HCT116 (cell line): ENCODE results near the gene SDR42E2.

Experiments used
- CBX3 ChIP-seq: IDR thresholded peaks from 2 replicates; pipeline ENCODE4 v1.6.1; 2012; ENCODE audit warnings: low read depth
- CTCF ChIP-seq, 3 experiments: fragments of 200-600 bp in 1 of 3; sonication (generic) in 1 of 3; IDR thresholded peaks in 2 of 3; conservative IDR thresholded peaks in 1 of 3; 2 replicates each; pipeline ENCODE4 v1.5.1; 2012 to 2017; ENCODE audit warnings: low read depth in 2 of 3, low read length in 2 of 3, antibody characterized with exemption in 1 of 3, borderline replicate concordance in 1 of 3, control low read depth in 1 of 3, mild to moderate bottlenecking in 1 of 3, mixed read lengths in 1 of 3, mixed run types in 1 of 3, moderate library complexity in 1 of 3; ENCODE audit not compliant: insufficient read depth in 1 of 3
- EZH2 ChIP-seq: fragments of 200-600 bp; sonication (generic); IDR thresholded peaks from 2 replicates; pipeline ENCODE4 v1.6.1; 2017; ENCODE audit warnings: antibody characterized with exemption, mixed run types
- JUND ChIP-seq: IDR thresholded peaks from 2 replicates; pipeline ENCODE4 v1.6.1; 2012
- POLR2A ChIP-seq: IDR thresholded peaks from 2 replicates; pipeline ENCODE4 v1.7.0; 2011; ENCODE audit warnings: borderline replicate concordance; ENCODE audit not compliant: insufficient read depth, insufficient read length; ENCODE audit errors: extremely low read depth
- POLR2AphosphoS5 ChIP-seq: IDR thresholded peaks from 2 replicates; pipeline ENCODE4 v1.6.1; 2011; ENCODE audit warnings: mild to moderate bottlenecking, low read depth, low read length, moderate library complexity
- RAD21 ChIP-seq: IDR thresholded peaks from 2 replicates; pipeline ENCODE4 v1.6.1; 2012; ENCODE audit warnings: low read depth, mild to moderate bottlenecking
- REST ChIP-seq: IDR thresholded peaks from 2 replicates; pipeline ENCODE4 v1.6.1; 2012; ENCODE audit warnings: low read depth
- SIN3A ChIP-seq: IDR thresholded peaks from 2 replicates; pipeline ENCODE4 v1.6.1; 2012; ENCODE audit warnings: low read depth
- SP1 ChIP-seq: IDR thresholded peaks from 2 replicates; pipeline ENCODE4 v1.6.1; 2012; ENCODE audit warnings: low read depth
- TCF7L2 ChIP-seq: IDR thresholded peaks from 2 replicates; pipeline ENCODE4 v1.7.0; 2011; ENCODE audit warnings: borderline replicate concordance, inconsistent platforms; ENCODE audit not compliant: insufficient read depth, insufficient read length; ENCODE audit errors: extremely low read depth
- ZNF274 ChIP-seq: fragments of 200-500 bp; sonication (Bioruptor generic); IDR thresholded peaks from 2 replicates; pipeline ENCODE4 v1.6.1; 2014; ENCODE audit warnings: mild to moderate bottlenecking, low read depth, low read length, inconsistent platforms
- TF ChIP-seq, protein P1 (sequence below): IDR thresholded peaks from 2 replicates; pipeline ENCODE4 v1.6.1; 2011; ENCODE audit warnings: mild to moderate bottlenecking, low read length, moderate library complexity; ENCODE audit not compliant: insufficient replicate concordance; ENCODE audit errors: extremely low read depth
- TF ChIP-seq, protein P2 (sequence below): IDR thresholded peaks from 2 replicates; pipeline ENCODE4 v1.6.1; 2012

DNA sequence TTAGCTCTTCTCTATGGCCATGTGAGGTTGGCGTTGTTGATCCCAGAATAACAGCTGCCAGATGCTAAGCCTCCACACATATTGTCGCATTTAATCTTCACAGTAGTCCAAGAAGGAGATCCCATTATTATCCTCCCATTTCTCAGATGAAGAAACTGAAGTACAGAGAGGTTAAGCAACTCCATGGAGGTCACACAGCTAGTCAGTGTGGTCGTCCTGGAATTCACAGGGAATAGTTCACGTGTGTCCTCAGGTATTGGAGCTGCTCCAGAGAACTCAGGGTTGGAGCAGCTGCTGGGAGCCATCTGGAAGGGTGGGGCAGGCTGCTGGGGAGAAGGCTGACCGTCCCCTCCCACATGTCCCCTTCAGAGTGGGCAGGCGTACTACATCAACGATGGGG, 19.5 kb downstream of the SDR42E2 start:
- TF ChIP-seq POLR2A, result no peak
- TF ChIP-seq CTCF (IDR thresholded peaks at IDR 0.05 in 2 of 3, conservative IDR thresholded peaks at IDR 0.05 in 1 of 3; ENCODE audit: borderline replicate concordance in 1 of 3, insufficient read depth in 1 of 3, low read depth in 2 of 3, low read length in 2 of 3), result no peak
- no peak for TF ChIP-seq EZH2
- no peak for TF ChIP-seq CBX3
- no peak for TF ChIP-seq SP1
- TF ChIP-seq POLR2AphosphoS5, result no peak
- TF ChIP-seq, protein P1, sequence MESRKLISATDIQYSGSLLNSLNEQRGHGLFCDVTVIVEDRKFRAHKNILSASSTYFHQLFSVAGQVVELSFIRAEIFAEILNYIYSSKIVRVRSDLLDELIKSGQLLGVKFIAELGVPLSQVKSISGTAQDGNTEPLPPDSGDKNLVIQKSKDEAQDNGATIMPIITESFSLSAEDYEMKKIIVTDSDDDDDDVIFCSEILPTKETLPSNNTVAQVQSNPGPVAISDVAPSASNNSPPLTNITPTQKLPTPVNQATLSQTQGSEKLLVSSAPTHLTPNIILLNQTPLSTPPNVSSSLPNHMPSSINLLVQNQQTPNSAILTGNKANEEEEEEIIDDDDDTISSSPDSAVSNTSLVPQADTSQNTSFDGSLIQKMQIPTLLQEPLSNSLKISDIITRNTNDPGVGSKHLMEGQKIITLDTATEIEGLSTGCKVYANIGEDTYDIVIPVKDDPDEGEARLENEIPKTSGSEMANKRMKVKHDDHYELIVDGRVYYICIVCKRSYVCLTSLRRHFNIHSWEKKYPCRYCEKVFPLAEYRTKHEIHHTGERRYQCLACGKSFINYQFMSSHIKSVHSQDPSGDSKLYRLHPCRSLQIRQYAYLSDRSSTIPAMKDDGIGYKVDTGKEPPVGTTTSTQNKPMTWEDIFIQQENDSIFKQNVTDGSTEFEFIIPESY, result no peak
- TF ChIP-seq TCF7L2, result no peak
- no peak for TF ChIP-seq REST
- TF ChIP-seq, protein P2, sequence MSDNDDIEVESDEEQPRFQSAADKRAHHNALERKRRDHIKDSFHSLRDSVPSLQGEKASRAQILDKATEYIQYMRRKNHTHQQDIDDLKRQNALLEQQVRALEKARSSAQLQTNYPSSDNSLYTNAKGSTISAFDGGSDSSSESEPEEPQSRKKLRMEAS, result no peak
- no peak for TF ChIP-seq JUND
- TF ChIP-seq ZNF274, result no peak
- no peak for TF ChIP-seq RAD21
- TF ChIP-seq SIN3A, result no peak
